GM23338 (cell line): ENCODE data around the gene NTNG1. TPM values are rescaled to one million over a fixed set of nuclear protein-coding genes. Genes with fewer than 3 reads are reported as not detected.

ENCODE experiments used
- ATAC-seq: fragments of 200-7000 bp; cut with Tn5 transposase; 3 replicates; pipeline ENCODE4 v1.9.1; 2020
- DNase-seq: peaks from one replicate; pipeline ENCODE4 v3.0.0-alpha.2; 2015; ENCODE audit warnings: low spot score
- H2AFZ ChIP-seq: fragments of 200-600 bp; sonication (generic); 2 replicates; pipeline ENCODE4 v1.8.0; 2016; ENCODE audit warnings: antibody characterized with exemption, mild to moderate bottlenecking, moderate library complexity
- H3F3A ChIP-seq: fragments of 200-600 bp; sonication (generic); replicated peaks from 2 replicates; pipeline ENCODE4 v1.8.0; 2017; ENCODE audit warnings: antibody characterized with exemption, mixed run types, low read depth
- H3K27ac ChIP-seq: fragments of 200-600 bp; sonication (generic); 2 replicates; pipeline ENCODE4 v1.6.1; 2016; ENCODE audit warnings: low read depth
- H3K27me3 ChIP-seq: fragments of 200-600 bp; sonication (generic); 2 replicates; pipeline ENCODE4 v1.8.0; 2016; ENCODE audit warnings: mild to moderate bottlenecking, mixed run types, moderate library complexity; ENCODE audit not compliant: insufficient read depth
- H3K36me3 ChIP-seq: fragments of 200-600 bp; sonication (generic); 2 replicates; pipeline ENCODE4 v1.8.0; 2016; ENCODE audit warnings: mild to moderate bottlenecking; ENCODE audit not compliant: insufficient read depth
- H3K4me1 ChIP-seq: fragments of 200-600 bp; sonication (generic); 2 replicates; pipeline ENCODE4 v1.8.0; 2016; ENCODE audit warnings: mild to moderate bottlenecking, moderate library complexity; ENCODE audit not compliant: insufficient read depth
- H3K4me2 ChIP-seq: fragments of 200-600 bp; sonication (generic); 2 replicates; pipeline ENCODE4 v1.7.1; 2017; ENCODE audit warnings: mixed run types
- H3K4me3 ChIP-seq: fragments of 200-600 bp; sonication (generic); 2 replicates; pipeline ENCODE4 v1.6.1; 2016; ENCODE audit warnings: mixed run types
- H3K79me2 ChIP-seq: fragments of 200-600 bp; sonication (generic); replicated peaks from 2 replicates; pipeline ENCODE4 v1.8.0; 2017; ENCODE audit warnings: mild to moderate bottlenecking; ENCODE audit not compliant: insufficient read depth
- H3K9me2 ChIP-seq: fragments of 200-600 bp; sonication (generic); 2 replicates; pipeline ENCODE4 v1.8.0; 2017; ENCODE audit not compliant: insufficient read depth
- H4K20me1 ChIP-seq: fragments of 200-600 bp; sonication (generic); replicated peaks from 2 replicates; pipeline ENCODE4 v1.8.0; 2017; ENCODE audit warnings: mild to moderate bottlenecking; ENCODE audit not compliant: insufficient read depth
- H3K27ac Mint-ChIP-seq: 2 replicates; pipeline ENCODE4 v1.8.0; 2020; ENCODE audit warnings: inconsistent platforms, mild to moderate bottlenecking, moderate library complexity, mixed read lengths
- H3K27me3 Mint-ChIP-seq: 3 replicates; pipeline ENCODE4 v1.8.0; 2022; ENCODE audit warnings: low read depth, mild to moderate bottlenecking, moderate library complexity, mixed read lengths, inconsistent platforms; ENCODE audit not compliant: insufficient read depth, poor library complexity
- H3K36me3 Mint-ChIP-seq: 3 replicates; pipeline ENCODE4 v1.8.0; 2021; ENCODE audit warnings: low read depth, mild to moderate bottlenecking, inconsistent platforms, moderate library complexity, mixed read lengths
- H3K4me1 Mint-ChIP-seq: 3 replicates; pipeline ENCODE4 v1.8.0; 2020; ENCODE audit warnings: mild to moderate bottlenecking, inconsistent platforms, mixed read lengths
- H3K4me3 Mint-ChIP-seq: 3 replicates; pipeline ENCODE4 v1.8.0; 2021; ENCODE audit warnings: moderate library complexity, mild to moderate bottlenecking, inconsistent platforms, mixed read lengths
- H3K9me3 Mint-ChIP-seq: 3 replicates; pipeline ENCODE4 v1.8.0; 2020; ENCODE audit warnings: moderate library complexity, mild to moderate bottlenecking, inconsistent platforms, mixed read lengths
- ETS1 ChIP-seq: IDR thresholded peaks from 2 replicates; pipeline ENCODE4 v1.6.1; 2016; ENCODE audit warnings: antibody characterized with exemption
- EZH2 ChIP-seq: fragments of 200-600 bp; sonication (generic); IDR thresholded peaks from one replicate; pipeline ENCODE4 v1.8.0; 2017; ENCODE audit warnings: antibody characterized with exemption, mild to moderate bottlenecking, low read depth; ENCODE audit not compliant: unreplicated experiment
- EZH2phosphoT487 ChIP-seq: fragments of 200-600 bp; sonication (generic); IDR thresholded peaks from one replicate; pipeline ENCODE4 v1.8.1; 2018; ENCODE audit warnings: antibody characterized with exemption; ENCODE audit not compliant: unreplicated experiment
- NANOG ChIP-seq: IDR thresholded peaks from 2 replicates; pipeline ENCODE4 v1.6.1; 2016; ENCODE audit warnings: antibody characterized with exemption, borderline replicate concordance
- REST ChIP-seq: IDR thresholded peaks from one replicate; pipeline ENCODE4 v1.6.1; 2018; ENCODE audit warnings: antibody characterized with exemption; ENCODE audit not compliant: unreplicated experiment
- STAT1 ChIP-seq: IDR thresholded peaks from one replicate; pipeline ENCODE4 v1.6.1; 2016; ENCODE audit warnings: antibody characterized with exemption; ENCODE audit not compliant: unreplicated experiment
- ZNF331 ChIP-seq: fragments of 250-450 bp; sonication (Bioruptor Pico); IDR thresholded peaks from 2 replicates; pipeline ENCODE4 v1.5.0; 2020; ENCODE audit warnings: low read depth, mild to moderate bottlenecking, moderate library complexity
- ZNF462 ChIP-seq: fragments of 250-450 bp; sonication (Bioruptor Pico); IDR thresholded peaks from 2 replicates; pipeline ENCODE4 v1.5.0; 2020; ENCODE audit warnings: mild to moderate bottlenecking, moderate library complexity
- polyA plus RNA-seq: library from polyadenylated mRNA; unstranded; fragments of >200 nt; fragmentation: Nextera tagmentation; extraction: Ambion mirVana; gene quantifications from 2 replicates; pipeline ENCODE4 v1.2.1, GENCODE V29; 2016
- total RNA-seq: library from RNA; depleted of rRNA; stranded (reverse); fragments of >200 nt; shearing (Covaris generic); gene quantifications from 2 replicates; pipeline ENCODE4 v1.2.3, GENCODE V29; 2014

Gene NTNG1
- total and polyA plus RNA-seq, 2 experiments from 2014 or later: 7.2 to 10.3 TPM

- peak overlapping the region; percentile 88 for H3K27ac ChIP-seq
- H2AFZ ChIP-seq: no peak overlapping the region
- no peaks in the 10 kb centered on the region for H3K27me3 ChIP-seq
- H3K4me1 ChIP-seq: peaks cover 52% of the 10 kb centered on the region
- H3K4me1 Mint-ChIP-seq: peaks cover 50% of the 10 kb centered on the region
- H3K36me3 Mint-ChIP-seq: no peaks in the 10 kb centered on the region; the same call in 2 of the 3 replicates
- no peaks in the 10 kb centered on the region for H3K36me3 ChIP-seq
- no peaks in the 10 kb centered on the region for H3K9me3 Mint-ChIP-seq
- H3K9me2 ChIP-seq: peaks cover 10% of the 10 kb centered on the region; the same call in 1 of the 2 replicates
- ATAC-seq (peak; percentile 44; the same call in 2 of the 3 replicates), DNase-seq (peak; percentile 48)
- H3K4me3 Mint-ChIP-seq: peak overlapping the region; percentile 58
- peak overlapping the region; percentile 61 for H3K4me2 ChIP-seq
- no peaks in the 10 kb centered on the region for H3F3A ChIP-seq
- H3K27ac Mint-ChIP-seq: peak overlapping the region; percentile 85
- H3K4me3 ChIP-seq: peak overlapping the region; percentile 26
- no peaks in the 10 kb centered on the region for H3K79me2 ChIP-seq
- H4K20me1 ChIP-seq: no peaks in the 10 kb centered on the region
- H3K27me3 Mint-ChIP-seq: peaks cover 1% of the 10 kb centered on the region
- peak; percentile 89 for TF ChIP-seq NANOG
- no peak for TF ChIP-seq ZNF462
Measured at GRCh38 chr1:107181253-107181969, 40.6 kb downstream of the NTNG1 start.

- H2AFZ ChIP-seq: no peak overlapping the region
- DNase-seq (no peak), ATAC-seq (no peak)
- no peaks in the 10 kb centered on the region for H4K20me1 ChIP-seq
- Mint-ChIP-seq H3K36me3 (no peaks in the 10 kb centered on the region; the same call in 2 of the 3 replicates), H3K4me1 (peaks cover 48% of the 10 kb centered on the region), H3K9me3 (no peaks in the 10 kb centered on the region), H3K4me3 (no peak overlapping the region), H3K27me3 (peaks cover 1% of the 10 kb centered on the region), H3K27ac (no peak overlapping the region)
- peak overlapping the region; percentile 61; the same call in 1 of the 2 replicates for H3K4me2 ChIP-seq
- no peaks in the 10 kb centered on the region for H3F3A ChIP-seq
- H3K9me2 ChIP-seq: peaks cover 10% of the 10 kb centered on the region; the same call in 1 of the 2 replicates
- H3K4me3 ChIP-seq: no peak overlapping the region
- no peaks in the 10 kb centered on the region for H3K27me3 ChIP-seq
- H3K79me2 ChIP-seq: no peaks in the 10 kb centered on the region
- no peak overlapping the region for H3K27ac ChIP-seq
- H3K36me3 ChIP-seq: no peaks in the 10 kb centered on the region
- H3K4me1 ChIP-seq: peaks cover 51% of the 10 kb centered on the region
- TF ChIP-seq STAT1 (no peak), EZH2 (no peak), EZH2phosphoT487 (no peak), ETS1 (no peak), ZNF331 (no peak), REST (no peak)
Measured at GRCh38 chr1:107183011-107183410, 42.2 kb downstream of the NTNG1 start.
